GM19035 (cell line): Measurements from ENCODE around the gene ZNF212.
"Not testable (repeated sequence)": the region's sequence is repeated elsewhere in the genome, so short reads cannot be mapped to it uniquely, and the experiment has no call there.

Source experiments
- ATAC-seq: cut with Tn5 transposase; IDR thresholded peaks from one replicate; pipeline ENCODE4 v1.9.1; 2021; ENCODE audit not compliant: unreplicated experiment

Gene ZNF212

DNA sequence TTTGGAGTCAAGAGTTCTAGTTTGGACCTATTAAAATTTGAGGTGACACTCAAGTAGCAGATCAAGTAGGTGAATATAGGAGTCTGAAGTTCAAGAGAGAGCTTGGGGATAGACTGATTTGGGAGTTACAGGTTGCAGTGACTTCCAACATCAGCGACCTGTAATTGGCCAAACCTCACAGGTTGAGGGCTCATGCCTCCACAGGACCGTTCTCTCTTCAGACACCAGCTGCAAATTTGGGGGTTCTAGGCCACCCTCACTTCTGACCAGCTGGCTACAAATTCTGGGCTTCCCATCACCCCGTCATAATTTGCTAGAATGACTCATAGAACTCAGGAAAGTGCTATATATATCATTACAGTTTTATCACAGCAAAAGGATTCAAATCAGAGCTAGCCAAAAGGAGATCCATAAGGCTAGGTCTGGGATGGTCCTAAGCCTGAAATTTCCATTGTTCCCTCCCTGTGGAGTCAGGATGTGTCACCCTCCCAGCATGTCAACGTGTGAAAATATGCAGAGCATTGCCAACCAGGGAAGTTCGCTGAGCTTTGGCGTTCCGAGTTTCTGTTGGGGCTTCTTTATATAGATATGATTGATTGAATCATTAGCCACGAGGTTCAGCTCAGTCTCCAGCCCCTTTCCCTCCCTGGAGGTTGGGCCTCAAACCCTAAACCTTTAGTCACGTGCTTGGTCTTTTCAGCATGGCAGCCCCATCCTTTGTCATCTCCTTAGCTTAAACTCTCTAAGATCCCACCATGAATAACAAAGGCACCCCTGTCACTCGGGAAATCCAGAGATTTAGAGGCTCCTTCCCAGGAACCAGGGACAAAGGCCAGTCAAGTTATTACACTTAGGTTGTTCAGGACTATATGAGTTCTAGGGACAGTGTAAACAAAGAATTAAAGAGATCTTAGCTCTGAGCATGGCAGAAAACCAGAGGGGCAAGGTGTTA is 20.7 kb upstream of the ZNF212 start:
- no peak for ATAC-seq

GRCh38 chr7:149220534-149220933 is 18.9 kb upstream of the ZNF212 start:
- ATAC-seq, result no peak

- ATAC-seq, result no peak
Observed at GRCh38 chr7:149223176-149223575, 16.3 kb upstream of the ZNF212 start.

DNA sequence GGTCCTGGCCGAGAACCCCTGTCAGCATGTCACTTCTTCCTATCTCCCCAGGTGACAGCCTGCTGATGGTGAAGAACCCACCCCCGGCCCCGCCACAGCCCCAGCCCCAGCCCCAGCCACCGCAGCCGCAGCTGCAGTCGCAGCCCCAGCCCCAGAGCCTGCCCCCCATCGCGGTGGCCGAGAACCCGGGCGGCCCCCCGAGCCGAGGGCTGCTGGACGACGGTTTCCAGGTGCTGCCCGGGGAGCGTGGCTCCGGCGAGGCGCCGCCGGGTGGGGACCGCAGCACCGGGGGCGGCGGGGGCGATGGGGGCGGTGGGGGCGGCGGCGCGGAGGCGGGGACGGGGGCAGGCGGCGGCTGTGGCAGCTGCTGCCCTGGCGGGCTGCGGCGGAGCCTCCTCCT is 15.7 kb upstream of the ZNF212 start:
- no peak for ATAC-seq

GRCh38 chr7:149224352-149224751 is 15.1 kb upstream of the ZNF212 start:
- no peak for ATAC-seq

DNA sequence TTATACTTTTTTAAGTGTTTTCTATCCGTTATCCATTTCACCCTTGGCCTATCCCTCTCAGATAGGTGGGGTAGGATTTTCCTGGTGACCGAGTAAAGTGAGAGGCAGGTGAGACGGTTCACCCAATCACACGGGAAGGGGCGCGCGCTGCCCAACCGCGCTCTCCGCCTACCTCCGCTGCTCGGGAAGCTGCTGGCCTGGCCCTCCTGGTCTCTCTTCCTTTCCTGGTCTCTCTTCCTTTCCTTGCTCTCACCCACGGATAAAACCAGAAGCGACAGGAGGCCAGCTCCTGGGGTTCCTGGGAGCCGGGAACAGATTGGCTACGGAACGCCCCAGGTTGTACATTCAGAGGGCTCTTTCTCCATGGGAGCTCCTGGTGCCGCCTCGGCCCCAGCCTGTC is 14.3 kb upstream of the ZNF212 start:
- no peak for ATAC-seq

GRCh38 chr7:149225656-149226055 is 13.8 kb upstream of the ZNF212 start:
- ATAC-seq, result no peak

- ATAC-seq, result not testable (repeated sequence)
Observed at GRCh38 chr7:149226366-149226765, 13.1 kb upstream of the ZNF212 start.

GRCh38 chr7:149226840-149227494 is 12.5 kb upstream of the ZNF212 start:
- no peak for ATAC-seq

DNA sequence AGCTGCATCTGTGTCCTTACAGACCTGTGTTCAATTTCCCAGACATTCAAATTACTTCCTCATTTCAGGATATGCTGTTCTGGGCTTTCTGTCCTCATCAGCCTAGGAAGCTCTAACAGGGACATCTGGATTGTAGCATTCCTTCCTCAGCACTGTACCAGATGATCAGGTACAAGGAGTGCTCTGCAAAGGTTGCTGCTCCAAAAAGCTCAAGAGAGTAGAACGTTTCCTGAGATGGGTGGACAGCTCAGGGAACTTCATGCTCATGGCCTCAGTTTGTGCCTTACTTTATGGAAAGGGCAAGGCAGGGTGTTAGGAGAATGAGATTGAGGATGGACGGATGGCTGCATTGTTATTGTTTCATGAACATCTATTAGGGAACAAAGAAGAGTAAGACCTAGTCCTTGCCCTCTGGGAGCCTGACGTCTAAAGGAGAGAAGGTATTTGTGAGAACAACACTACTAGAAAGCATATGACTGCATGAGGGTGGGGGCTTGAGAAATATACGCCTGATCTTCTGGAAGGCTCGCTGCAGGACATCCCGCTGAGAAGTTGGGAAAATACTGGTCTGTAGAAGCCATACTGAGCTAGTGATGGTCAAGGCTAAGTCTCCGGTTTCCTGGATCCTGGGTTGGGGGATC is 10.5 kb upstream of the ZNF212 start:
- ATAC-seq, result no peak

GRCh38 chr7:149229526-149229925 is 9.9 kb upstream of the ZNF212 start:
- no peak for ATAC-seq

GRCh38 chr7:149232362-149232761 is 7.1 kb upstream of the ZNF212 start:
- ATAC-seq, result no peak

DNA sequence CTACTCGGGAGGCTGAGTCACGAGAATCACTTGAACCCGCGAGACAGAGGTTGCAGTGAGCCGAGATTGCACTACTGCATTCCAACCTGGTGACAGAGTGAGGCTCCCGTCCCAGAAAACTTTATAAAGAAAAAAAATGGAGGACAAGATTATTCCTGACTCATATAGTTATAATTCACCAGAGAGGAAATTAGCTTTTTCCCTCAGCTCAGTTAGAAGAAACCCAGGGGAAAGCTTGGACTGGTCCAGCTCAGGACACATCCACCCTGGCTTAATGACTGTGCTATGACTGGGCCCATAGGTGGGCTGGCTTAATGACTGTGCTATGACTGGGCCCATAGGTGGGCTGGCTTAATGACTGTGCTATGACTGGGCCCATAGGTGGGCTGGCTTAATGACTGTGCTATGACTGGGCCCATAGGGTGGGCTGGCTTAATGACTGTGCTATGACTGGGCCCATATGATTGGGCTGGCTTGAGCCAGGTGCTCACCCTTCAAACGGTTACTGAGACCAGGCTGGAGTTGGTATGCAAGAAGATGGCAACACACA is 5.7 kb upstream of the ZNF212 start:
- not testable (repeated sequence) for ATAC-seq

GRCh38 chr7:149237502-149237901 is 1.9 kb upstream of the ZNF212 start:
- no peak for ATAC-seq

GRCh38 chr7:149238051-149238450 is 1.4 kb upstream of the ZNF212 start:
- no peak for ATAC-seq

- no peak for ATAC-seq
Observed at GRCh38 chr7:149240637-149241036, 1.2 kb downstream of the ZNF212 start.

- ATAC-seq, result no peak
Observed at GRCh38 chr7:149241696-149242095, 2.2 kb downstream of the ZNF212 start.

DNA sequence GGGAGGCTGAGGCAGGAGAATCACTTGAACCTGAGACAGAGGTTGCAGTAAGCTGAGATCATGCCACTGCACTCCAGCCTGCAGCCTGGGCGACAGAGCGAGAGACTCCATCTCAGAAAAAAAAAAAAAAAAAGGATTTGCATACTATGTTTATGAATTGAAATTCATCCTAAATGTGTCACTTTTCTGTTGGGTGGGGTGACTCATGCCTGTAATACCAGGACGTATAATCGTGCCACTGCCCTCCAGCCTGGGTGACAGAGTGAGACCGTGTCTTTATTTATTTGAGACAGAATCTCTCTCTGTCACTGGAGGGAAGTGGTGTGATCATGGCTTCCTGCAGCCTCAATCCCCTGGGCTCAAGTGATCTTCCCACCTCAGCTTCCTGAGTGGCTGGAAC is 5.8 kb downstream of the ZNF212 start:
- peak; percentile 57 for ATAC-seq

GRCh38 chr7:149245744-149246143 is 6.3 kb downstream of the ZNF212 start:
- no peak for ATAC-seq

- no peak for ATAC-seq
Observed at GRCh38 chr7:149248777-149249176, 9.3 kb downstream of the ZNF212 start.

DNA sequence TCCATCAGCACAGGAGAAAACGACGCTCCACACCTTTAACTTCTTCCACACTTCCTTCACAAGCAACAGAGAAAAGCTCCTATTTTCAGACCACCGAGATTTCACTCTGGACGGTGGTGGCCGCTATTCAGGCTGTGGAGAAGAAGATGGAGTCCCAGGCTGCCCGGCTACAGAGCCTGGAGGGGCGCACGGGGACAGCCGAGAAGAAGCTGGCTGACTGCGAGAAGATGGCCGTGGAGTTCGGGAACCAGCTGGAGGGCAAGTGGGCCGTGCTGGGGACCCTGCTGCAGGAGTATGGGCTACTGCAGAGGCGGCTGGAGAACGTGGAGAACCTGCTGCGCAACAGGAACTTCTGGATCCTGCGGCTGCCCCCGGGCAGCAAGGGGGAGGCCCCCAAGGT is 10.7 kb downstream of the ZNF212 start:
- ATAC-seq, result not testable (repeated sequence)
